Endothelial cell of umbilical vein (primary cell): ENCODE measurements around the gene SEMA6C. TPM values are rescaled to one million over a fixed set of nuclear protein-coding genes. Genes with fewer than 3 reads are reported as not detected.

ENCODE experiments used
- BruUV-seq: library from RNA; stranded (reverse); fragments of 400-500 nt; replicated peaks from 2 replicates; lab custom pipeline; 2021; lab: Mats Ljungman, UMichigan
- CTCF ChIA-PET: fragments of 300-600, 350-600 bp; sonication (Branson Sonifier 250); formaldehyde crosslinking; loops from one replicate; lab custom pipeline; 2021; ENCODE audit warnings: antibody characterized with exemption, inconsistent platforms; lab: Charles Lee
- POLR2A ChIA-PET: fragments of 300-600, 350-600 bp; sonication (Branson Sonifier 250); formaldehyde crosslinking; loops from one replicate; lab custom pipeline; 2021; ENCODE audit warnings: antibody characterized with exemption, inconsistent platforms; lab: Charles Lee
- DNase-seq: peaks from one replicate; pipeline ENCODE4 v3.0.0-alpha.2; 2011; ENCODE audit warnings: low read depth, low spot score
- FAIRE-seq: peaks from 2 replicates; lab custom pipeline; 2011; peaks lifted over from hg19 to GRCh38; lab: Jason Lieb, UNC
- H2AFZ ChIP-seq: 2 replicates; pipeline ENCODE4 v1.6.0; 2012; ENCODE audit warnings: low read depth, low read length, control low read depth, inconsistent platforms
- H3K27ac ChIP-seq: 2 replicates; pipeline ENCODE4 v1.5.1; 2011; ENCODE audit warnings: low read depth, mild to moderate bottlenecking, control low read depth, low read length, moderate library complexity; ENCODE audit not compliant: insufficient read depth
- H3K27me3 ChIP-seq, 2 experiments: 2 replicates each; pipeline versions ENCODE4 v1.6.0 to v1.6.1; 2011; ENCODE audit warnings: low read length in 2 of 2, mixed read lengths in 1 of 2; ENCODE audit not compliant: control insufficient read depth in 2 of 2, insufficient read depth in 2 of 2
- H3K36me3 ChIP-seq, 2 experiments: 2 replicates in 1 of 2; 3 replicates in 1 of 2; pipeline ENCODE4 v1.5.1; 2011; ENCODE audit warnings: low read length in 2 of 2, mild to moderate bottlenecking in 1 of 2, moderate library complexity in 1 of 2; ENCODE audit not compliant: control insufficient read depth in 2 of 2, insufficient read depth in 2 of 2; ENCODE audit errors: extremely low read depth in 1 of 2
- H3K4me1 ChIP-seq: 3 replicates; pipeline ENCODE4 v1.5.1; 2011; ENCODE audit warnings: mild to moderate bottlenecking, low read length; ENCODE audit not compliant: control insufficient read depth, insufficient read depth; ENCODE audit errors: extremely low read depth
- H3K4me2 ChIP-seq: 2 replicates; pipeline ENCODE4 v1.6.1; 2011; ENCODE audit warnings: low read length, control low read depth, mixed read lengths; ENCODE audit not compliant: insufficient read depth
- H3K4me3 ChIP-seq, 3 experiments: fragments of 200-600 bp in 1 of 3; sonication (generic), shearing (Covaris generic) in 1 of 3; replicated peaks in 1 of 3; 2 replicates each; pipeline ENCODE4 v1.5.1; 2011 to 2016; ENCODE audit warnings: control low read depth in 3 of 3, low read length in 3 of 3, mild to moderate bottlenecking in 2 of 3, inconsistent platforms in 1 of 3, low read depth in 1 of 3, moderate library complexity in 1 of 3; ENCODE audit not compliant: insufficient read depth in 1 of 3
- H3K79me2 ChIP-seq: 2 replicates; pipeline ENCODE4 v1.6.0; 2012; ENCODE audit warnings: low read length, inconsistent platforms; ENCODE audit not compliant: control insufficient read depth, insufficient read depth
- H3K9ac ChIP-seq: replicated peaks from 2 replicates; pipeline ENCODE3; 2011; ENCODE audit warnings: low read length, control low read depth; ENCODE audit not compliant: insufficient read depth; ENCODE audit errors: extremely low read depth
- H3K9me1 ChIP-seq: replicated peaks from 3 replicates; pipeline ENCODE4 v1.6.0; 2011; ENCODE audit warnings: mild to moderate bottlenecking, low read length; ENCODE audit not compliant: control insufficient read depth, insufficient read depth; ENCODE audit errors: extremely low read depth
- H3K9me3 ChIP-seq: replicated peaks from 2 replicates; pipeline ENCODE4 v1.5.1; 2012; ENCODE audit warnings: low read length, inconsistent platforms; ENCODE audit not compliant: control insufficient read depth, insufficient read depth
- H4K20me1 ChIP-seq: replicated peaks from 2 replicates; pipeline ENCODE3; 2011; ENCODE audit warnings: mild to moderate bottlenecking, low read length; ENCODE audit not compliant: control insufficient read depth, insufficient read depth; ENCODE audit errors: extremely low read depth
- EZH2 ChIP-seq: IDR thresholded peaks from 2 replicates; pipeline ENCODE4 v1.6.1; 2012; ENCODE audit warnings: borderline replicate concordance, low read depth, mild to moderate bottlenecking, moderate library complexity, low read length, inconsistent platforms; ENCODE audit not compliant: severe bottlenecking
- FOS ChIP-seq: IDR thresholded peaks from 2 replicates; pipeline ENCODE4 v1.6.1; 2011; ENCODE audit warnings: mild to moderate bottlenecking, low read length, moderate library complexity, borderline replicate concordance; ENCODE audit not compliant: insufficient read depth
- GATA2 ChIP-seq: IDR thresholded peaks from 2 replicates; pipeline ENCODE4 v1.7.0; 2011; ENCODE audit warnings: low read depth, mild to moderate bottlenecking, moderate library complexity, mixed read lengths, low read length; ENCODE audit not compliant: insufficient read length, insufficient read depth
- JUN ChIP-seq: IDR thresholded peaks from 2 replicates; pipeline ENCODE4 v1.6.1; 2011; ENCODE audit warnings: borderline replicate concordance, low read depth; ENCODE audit not compliant: insufficient read length, insufficient read depth
- MYC ChIP-seq: IDR thresholded peaks from one replicate; pipeline ENCODE4 v1.6.1; 2011; ENCODE audit warnings: mild to moderate bottlenecking, low read depth, low read length
- POLR2A ChIP-seq: IDR thresholded peaks from 2 replicates; pipeline ENCODE4 v1.6.1; 2012; ENCODE audit warnings: low read depth, mild to moderate bottlenecking, control low read depth, low read length
- POLR2AphosphoS5 ChIP-seq: IDR thresholded peaks from 2 replicates; pipeline ENCODE4 v1.6.1; 2012; ENCODE audit warnings: low read depth, mild to moderate bottlenecking, control low read depth, low read length, moderate library complexity; ENCODE audit not compliant: insufficient read depth
- dilution Hi-C: fragments of 300-500 bp; cut with MboI; formaldehyde crosslinking; loops from one replicate; pipeline ENCODE4 v1.15.0; 2019; ENCODE audit warnings: low sequenced_read_pairs; ENCODE audit not compliant: extremely low pct_ligation_motif_present
- intact Hi-C: fragments of 100-400 bp; cut with micrococcal nuclease; formaldehyde crosslinking; loops from one replicate; pipeline ENCODE4 v1.10.0; 2022
- polyA plus RNA-seq, 4 experiments: library from polyadenylated mRNA; depleted of rRNA in 3 of 4; stranded (reverse) in 3 of 4; unstranded in 1 of 4; fragments of >200 nt; gene quantifications; 2 replicates each; pipeline versions ENCODE4 v1.2.1 to v1.2.3, GENCODE V29; 2011 to 2012; ENCODE audit warnings: missing spikeins in 1 of 4
- total RNA-seq: library from RNA; stranded (reverse); gene quantifications from 2 replicates; pipeline ENCODE4 v1.2.3, GENCODE V29; 2021
- TF ChIP-seq, protein P1 (sequence below), 2 donors: IDR thresholded peaks; 1 replicate in 1 of 2; 2 replicates in 1 of 2; pipeline ENCODE4 v1.5.1; 2011; ENCODE audit warnings: low read length in 2 of 2, mild to moderate bottlenecking in 2 of 2, moderate library complexity in 2 of 2, control low read depth in 1 of 2, inconsistent platforms in 1 of 2, low read depth in 1 of 2; ENCODE audit not compliant: insufficient read depth in 1 of 2; ENCODE audit errors: extremely low read depth in 1 of 2
- TF ChIP-seq, protein P2 (sequence below): IDR thresholded peaks from 2 replicates; pipeline ENCODE4 v1.6.1; 2011; ENCODE audit not compliant: insufficient read depth, insufficient read length

The SEMA6C gene
- total and polyA plus RNA-seq, 2 donors (not counting 3 experiments of a cell fraction or from before 2014, with no cell fraction given), result 53.0 to 71.9 TPM

DNA sequence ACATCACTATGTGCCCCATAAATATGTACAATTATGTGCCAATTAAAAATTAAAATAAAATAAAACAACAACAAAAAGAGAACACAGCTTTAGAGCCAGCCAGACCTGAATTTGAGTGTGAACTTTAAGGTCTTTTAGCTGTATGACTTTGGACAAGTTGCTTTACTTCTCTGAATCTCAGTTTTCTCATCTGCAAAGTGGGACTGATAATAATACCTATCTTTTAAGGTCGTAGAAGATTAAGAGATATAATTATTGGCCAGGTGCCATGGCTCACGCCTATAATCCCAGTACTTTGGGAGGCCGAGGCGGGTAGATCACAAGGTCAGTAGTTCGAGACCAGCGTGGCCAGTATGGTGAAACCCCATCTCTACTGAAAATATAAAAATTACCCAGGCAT, 46.9 kb upstream of the SEMA6C start:
- DNase-seq (no peak), FAIRE-seq (no peak)
- dilution Hi-C loops (no loop called here), intact Hi-C loops (loop anchor here (10.0 kb wide), 1 partner anchor 959 kb away; the partner anchor contains the start of gene ANP32E)
- peaks cover 17% of the 10 kb centered on the region for H3K79me2 ChIP-seq
- H3K27ac ChIP-seq, result no peak overlapping the region
- ChIA-PET POLR2A (no interaction called here), CTCF (no interaction called here)
- no peaks in the 10 kb centered on the region for H3K9me3 ChIP-seq
- TF ChIP-seq JUN (no peak), GATA2 (no peak), POLR2A (no peak), POLR2AphosphoS5 (no peak), EZH2 (no peak), FOS (no peak), MYC (no peak)
- TF ChIP-seq, protein P1, sequence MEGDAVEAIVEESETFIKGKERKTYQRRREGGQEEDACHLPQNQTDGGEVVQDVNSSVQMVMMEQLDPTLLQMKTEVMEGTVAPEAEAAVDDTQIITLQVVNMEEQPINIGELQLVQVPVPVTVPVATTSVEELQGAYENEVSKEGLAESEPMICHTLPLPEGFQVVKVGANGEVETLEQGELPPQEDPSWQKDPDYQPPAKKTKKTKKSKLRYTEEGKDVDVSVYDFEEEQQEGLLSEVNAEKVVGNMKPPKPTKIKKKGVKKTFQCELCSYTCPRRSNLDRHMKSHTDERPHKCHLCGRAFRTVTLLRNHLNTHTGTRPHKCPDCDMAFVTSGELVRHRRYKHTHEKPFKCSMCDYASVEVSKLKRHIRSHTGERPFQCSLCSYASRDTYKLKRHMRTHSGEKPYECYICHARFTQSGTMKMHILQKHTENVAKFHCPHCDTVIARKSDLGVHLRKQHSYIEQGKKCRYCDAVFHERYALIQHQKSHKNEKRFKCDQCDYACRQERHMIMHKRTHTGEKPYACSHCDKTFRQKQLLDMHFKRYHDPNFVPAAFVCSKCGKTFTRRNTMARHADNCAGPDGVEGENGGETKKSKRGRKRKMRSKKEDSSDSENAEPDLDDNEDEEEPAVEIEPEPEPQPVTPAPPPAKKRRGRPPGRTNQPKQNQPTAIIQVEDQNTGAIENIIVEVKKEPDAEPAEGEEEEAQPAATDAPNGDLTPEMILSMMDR (IDR thresholded peaks at IDR 0.05; ENCODE audit: extremely low read depth in 1 of 2, insufficient read depth in 1 of 2, low read depth in 1 of 2, low read length in 2 of 2), result no peak
- TF ChIP-seq, protein P2, sequence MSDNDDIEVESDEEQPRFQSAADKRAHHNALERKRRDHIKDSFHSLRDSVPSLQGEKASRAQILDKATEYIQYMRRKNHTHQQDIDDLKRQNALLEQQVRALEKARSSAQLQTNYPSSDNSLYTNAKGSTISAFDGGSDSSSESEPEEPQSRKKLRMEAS, result no peak
- BruUV-seq, result no TSS peak
- H3K36me3 ChIP-seq, result no peaks in the 10 kb centered on the region
- H3K9me1 ChIP-seq, result no peaks in the 10 kb centered on the region
- no peaks in the 10 kb centered on the region for H3K27me3 ChIP-seq
- no peak overlapping the region for H2AFZ ChIP-seq
- no peak overlapping the region for H3K9ac ChIP-seq
- peaks cover 17% of the 10 kb centered on the region for H3K4me1 ChIP-seq
- no peak overlapping the region for H3K4me3 ChIP-seq
- H4K20me1 ChIP-seq, result no peaks in the 10 kb centered on the region
- H3K4me2 ChIP-seq, result no peak overlapping the region
